H1 (cell line): Measurements from ENCODE around the gene APOL3.

Experiments used
- EZH2 ChIP-seq: fragments of 200-600 bp; sonication (generic); IDR thresholded peaks from 2 replicates; pipeline ENCODE4 v1.7.1; 2012; ENCODE audit warnings: low read depth, mild to moderate bottlenecking, moderate library complexity, low read length, inconsistent platforms; ENCODE audit not compliant: severe bottlenecking
- POLR2AphosphoS5 ChIP-seq: IDR thresholded peaks from 2 replicates; pipeline ENCODE4 v1.6.1; 2011; ENCODE audit warnings: low read depth, low read length
- SIN3A ChIP-seq, 2 experiments: IDR thresholded peaks in 1 of 2; conservative IDR thresholded peaks in 1 of 2; 2 replicates each; pipeline ENCODE4 v1.6.1; 2011 to 2012; ENCODE audit warnings: low read length in 2 of 2, improper control_type of control experiment in 1 of 2, low read depth in 1 of 2, mild to moderate bottlenecking in 1 of 2
- TAF1 ChIP-seq: IDR thresholded peaks from 2 replicates; pipeline ENCODE4 v1.6.1; 2011; ENCODE audit warnings: mild to moderate bottlenecking, low read depth, low read length
- ZNF274 ChIP-seq: IDR thresholded peaks from 2 replicates; pipeline ENCODE4 v1.7.0; 2012; ENCODE audit warnings: low read length, borderline replicate concordance; ENCODE audit errors: extremely low read depth
- TF ChIP-seq, protein P1 (sequence below), 3 experiments: IDR thresholded peaks; 1 replicate in 2 of 3; 2 replicates in 1 of 3; pipeline versions ENCODE4 v1.5.1 to v1.6.1; 2011; ENCODE audit warnings: low read length in 3 of 3, mild to moderate bottlenecking in 3 of 3, inconsistent platforms in 2 of 3, low read depth in 1 of 3, moderate library complexity in 1 of 3; ENCODE audit not compliant: insufficient read depth in 1 of 3; ENCODE audit errors: control extremely low read depth in 1 of 3

DNA sequence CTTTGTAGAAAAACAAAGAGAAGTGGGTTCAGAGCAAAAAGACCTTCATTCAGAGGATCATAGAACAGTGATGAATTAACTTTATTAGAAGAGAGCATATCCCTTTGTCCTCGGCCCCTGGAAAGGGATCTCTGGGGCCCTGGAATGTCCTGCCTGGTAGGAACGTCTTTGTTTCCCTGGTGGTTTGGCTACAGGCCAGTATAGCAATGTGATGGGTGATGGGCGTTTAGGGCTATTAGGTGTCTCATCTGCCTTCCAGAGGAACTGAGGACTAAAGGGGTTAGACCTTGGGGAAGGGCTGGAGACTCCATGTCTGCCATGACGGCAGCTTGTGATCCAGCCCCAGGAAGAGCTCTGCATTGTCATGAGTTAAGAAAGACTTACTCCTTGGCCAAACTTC is 32.0 kb upstream of the APOL3 start:
- TF ChIP-seq, protein P1, sequence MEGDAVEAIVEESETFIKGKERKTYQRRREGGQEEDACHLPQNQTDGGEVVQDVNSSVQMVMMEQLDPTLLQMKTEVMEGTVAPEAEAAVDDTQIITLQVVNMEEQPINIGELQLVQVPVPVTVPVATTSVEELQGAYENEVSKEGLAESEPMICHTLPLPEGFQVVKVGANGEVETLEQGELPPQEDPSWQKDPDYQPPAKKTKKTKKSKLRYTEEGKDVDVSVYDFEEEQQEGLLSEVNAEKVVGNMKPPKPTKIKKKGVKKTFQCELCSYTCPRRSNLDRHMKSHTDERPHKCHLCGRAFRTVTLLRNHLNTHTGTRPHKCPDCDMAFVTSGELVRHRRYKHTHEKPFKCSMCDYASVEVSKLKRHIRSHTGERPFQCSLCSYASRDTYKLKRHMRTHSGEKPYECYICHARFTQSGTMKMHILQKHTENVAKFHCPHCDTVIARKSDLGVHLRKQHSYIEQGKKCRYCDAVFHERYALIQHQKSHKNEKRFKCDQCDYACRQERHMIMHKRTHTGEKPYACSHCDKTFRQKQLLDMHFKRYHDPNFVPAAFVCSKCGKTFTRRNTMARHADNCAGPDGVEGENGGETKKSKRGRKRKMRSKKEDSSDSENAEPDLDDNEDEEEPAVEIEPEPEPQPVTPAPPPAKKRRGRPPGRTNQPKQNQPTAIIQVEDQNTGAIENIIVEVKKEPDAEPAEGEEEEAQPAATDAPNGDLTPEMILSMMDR (IDR thresholded peaks at IDR 0.05; ENCODE audit: control extremely low read depth in 1 of 3, insufficient read depth in 1 of 3, low read depth in 1 of 3, low read length in 3 of 3) = no peak
- no peak for TF ChIP-seq ZNF274
- no peak for TF ChIP-seq SIN3A (conservative IDR thresholded peaks at IDR 0.05 in 1 of 2, IDR thresholded peaks at IDR 0.05 in 1 of 2; ENCODE audit: low read depth in 1 of 2, low read length in 2 of 2)
- TF ChIP-seq TAF1 = no peak
- no peak for TF ChIP-seq EZH2
- TF ChIP-seq POLR2AphosphoS5 = no peak
